Kidney capillary endothelial cell (primary cell): ENCODE measurements around the gene COL10A1.
"Not testable (repeated sequence)": the region's sequence is repeated elsewhere in the genome, so short reads cannot be mapped to it uniquely, and the experiment has no call there.

Experiments
- DNase-seq: peaks from one replicate; pipeline ENCODE4 v3.0.0-alpha.2; 2018; ENCODE audit warnings: low spot score

The COL10A1 gene

DNA sequence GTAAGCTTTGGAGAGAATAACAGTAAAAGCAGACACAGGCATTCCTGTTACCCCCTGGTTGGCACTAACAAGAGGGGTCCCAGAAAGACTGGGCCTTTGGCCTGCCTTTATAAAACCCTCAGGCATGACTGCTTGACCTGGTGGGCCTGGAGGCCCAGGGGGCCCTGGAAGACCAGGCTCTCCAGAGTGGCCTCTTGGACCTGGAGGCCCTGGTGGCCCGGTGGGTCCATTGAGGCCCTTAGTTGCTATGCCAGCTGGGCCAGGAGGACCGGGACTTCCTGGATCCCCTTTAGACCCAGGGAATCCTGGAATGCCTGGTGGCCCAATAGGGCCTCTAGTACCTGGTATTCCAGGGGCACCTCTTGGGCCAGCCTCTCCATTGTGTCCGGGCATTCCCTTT is 5.5 kb downstream of the COL10A1 start:
- DNase-seq, result no peak

- no peak for DNase-seq
These were observed 7.3 kb downstream of the COL10A1 start for GRCh38 chr6:116118608-116119007.

GRCh38 chr6:116115781-116116180 is 10.2 kb downstream of the COL10A1 start:
- DNase-seq, result no peak

DNA sequence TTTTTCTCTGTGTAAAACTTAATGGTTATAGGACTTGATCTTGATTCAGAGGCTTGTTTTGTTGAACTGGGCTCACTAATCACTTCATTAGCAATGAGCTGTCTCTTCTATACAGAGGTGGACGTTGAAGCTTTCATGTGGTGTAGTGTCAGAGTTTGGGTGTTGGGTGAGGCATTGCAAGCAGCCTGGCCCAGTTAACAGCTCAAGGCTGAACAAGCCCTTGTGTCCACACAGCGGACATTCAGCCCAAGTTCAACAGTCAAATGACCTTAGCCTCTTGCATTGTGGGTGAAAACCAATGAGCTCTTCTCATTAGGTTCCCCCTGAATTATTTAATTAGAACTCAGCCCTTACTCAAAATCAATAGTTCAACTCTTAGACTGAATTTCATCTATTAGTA is 12.5 kb downstream of the COL10A1 start:
- DNase-seq, result no peak

GRCh38 chr6:116111552-116112528 is 14.1 kb downstream of the COL10A1 start:
- DNase-seq, result peak; percentile 26

DNA sequence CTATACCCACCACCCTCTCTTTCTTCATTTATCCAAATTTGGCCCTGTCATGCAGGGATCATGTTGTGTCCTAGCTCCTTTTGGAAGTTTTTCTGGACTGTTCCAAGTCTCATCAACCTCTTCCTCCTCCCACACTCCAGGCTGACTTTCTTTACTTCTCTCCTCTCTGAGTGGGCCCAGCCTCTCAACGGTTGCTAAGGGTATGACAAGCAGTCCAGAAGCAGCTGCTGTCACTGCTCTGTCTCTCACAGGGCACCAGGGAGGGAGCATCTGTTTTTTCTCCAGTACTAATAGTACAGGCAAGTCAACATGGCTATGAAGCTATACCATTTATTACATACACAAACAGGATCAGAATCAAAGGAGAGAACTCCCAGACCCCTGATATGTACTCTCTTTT is 17.1 kb downstream of the COL10A1 start:
- no peak for DNase-seq

DNA sequence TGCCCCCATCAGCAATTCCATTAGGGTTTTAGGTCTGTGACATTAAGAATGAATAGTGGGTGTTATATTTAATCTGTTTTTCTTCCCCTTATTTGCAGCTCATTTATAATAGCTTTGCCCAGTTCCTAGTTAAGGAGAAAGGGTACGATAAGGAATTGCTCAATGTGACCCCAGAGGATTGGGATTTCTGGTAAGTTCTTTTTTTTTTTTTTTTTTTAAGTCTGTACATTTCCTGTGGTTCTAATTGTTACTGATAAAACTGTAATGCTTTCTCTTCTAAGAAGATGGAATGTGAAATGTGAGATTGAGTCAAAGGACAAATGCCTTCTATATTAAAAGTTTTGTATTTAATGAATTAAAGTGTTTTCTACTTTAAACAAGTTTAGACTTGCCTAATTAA is 19.8 kb downstream of the COL10A1 start:
- no peak for DNase-seq

DNA sequence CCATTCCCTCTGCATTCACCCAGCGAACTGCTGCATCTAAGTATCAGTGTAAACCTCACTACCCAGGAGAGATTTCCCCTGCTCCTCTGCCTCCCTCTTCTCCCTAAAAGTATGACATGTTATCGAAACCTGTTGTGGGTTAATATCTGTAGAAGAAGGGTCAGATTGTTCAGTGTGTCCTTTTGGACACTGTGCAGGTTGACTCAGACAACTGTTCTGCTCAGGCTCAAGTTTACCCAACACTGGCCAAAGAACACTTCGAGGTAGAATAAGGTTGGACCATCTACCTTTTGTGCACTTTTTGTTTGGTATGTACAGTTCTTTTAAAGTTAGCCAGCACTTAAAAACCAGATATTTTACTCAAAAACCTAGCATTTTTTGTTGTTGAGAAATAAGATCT is 20.7 kb downstream of the COL10A1 start:
- DNase-seq, result no peak

DNA sequence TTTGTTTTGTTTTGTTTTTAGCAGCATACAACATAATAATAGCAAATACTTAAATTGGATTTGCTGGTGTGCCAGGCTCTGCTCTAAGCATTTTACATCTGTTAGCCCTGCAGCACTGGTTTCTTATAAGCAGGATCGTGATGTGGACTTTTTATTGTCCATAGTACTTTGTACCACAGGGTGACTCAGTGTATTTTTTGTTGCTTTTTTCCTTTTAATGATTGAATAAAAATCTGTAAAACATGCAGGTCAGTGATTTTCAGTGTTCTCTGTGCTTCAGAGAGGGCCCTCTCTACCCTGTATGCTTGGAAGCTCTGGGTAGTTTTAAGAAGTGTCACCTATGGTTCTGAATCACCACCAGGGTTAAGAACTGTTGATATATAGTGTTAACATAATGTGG is 21.3 kb downstream of the COL10A1 start:
- DNase-seq, result no peak

DNA sequence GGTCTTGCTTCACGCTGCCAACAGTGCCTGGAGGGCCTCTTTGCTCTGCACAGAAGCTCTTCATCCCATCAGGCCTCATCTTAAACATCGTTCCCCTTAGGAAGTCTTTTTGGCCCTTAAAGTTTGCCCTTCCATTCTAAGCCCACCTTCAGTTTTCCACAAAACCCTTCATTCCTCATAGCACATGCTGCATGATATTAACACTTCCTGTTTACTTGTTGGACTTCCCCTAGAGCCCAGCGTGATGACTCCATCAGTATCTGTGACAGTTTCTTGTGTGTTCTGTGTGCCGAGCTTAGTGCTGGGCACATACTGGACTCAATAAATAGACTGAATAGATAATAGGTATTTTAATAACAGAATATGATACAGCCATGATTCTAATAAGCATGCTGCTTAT is 23.1 kb downstream of the COL10A1 start:
- no peak for DNase-seq

DNA sequence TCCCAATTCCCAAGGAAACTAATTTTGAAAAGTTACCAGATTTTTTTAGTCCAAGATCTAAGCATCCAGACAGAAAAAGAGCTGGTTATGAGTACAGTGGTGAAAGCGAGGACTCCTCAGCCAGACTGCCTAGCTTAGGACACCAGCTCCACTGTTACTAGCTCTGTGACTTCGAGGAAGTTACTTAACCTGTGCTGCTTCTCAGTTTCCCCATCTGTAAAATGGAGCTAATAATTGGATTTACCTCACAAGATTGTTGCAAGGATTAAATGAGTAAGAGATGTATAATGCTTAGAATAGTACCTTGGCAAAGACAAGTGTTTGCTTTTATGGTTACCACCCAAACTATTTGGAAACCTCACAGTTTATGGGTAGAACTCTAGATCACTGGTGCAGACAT is 24.1 kb downstream of the COL10A1 start:
- no peak for DNase-seq

- no peak for DNase-seq
These were observed 24.6 kb downstream of the COL10A1 start for GRCh38 chr6:116101302-116101718.

GRCh38 chr6:116100419-116101301 is 25.3 kb downstream of the COL10A1 start, which contains the start of gene NT5DC1:
Gene NT5DC1, plus strand, starts transcription at chr6:116100853. Its CDS starts 78 bp downstream, at chr6:116100931.
- DNase-seq, result peak; percentile 65

DNA sequence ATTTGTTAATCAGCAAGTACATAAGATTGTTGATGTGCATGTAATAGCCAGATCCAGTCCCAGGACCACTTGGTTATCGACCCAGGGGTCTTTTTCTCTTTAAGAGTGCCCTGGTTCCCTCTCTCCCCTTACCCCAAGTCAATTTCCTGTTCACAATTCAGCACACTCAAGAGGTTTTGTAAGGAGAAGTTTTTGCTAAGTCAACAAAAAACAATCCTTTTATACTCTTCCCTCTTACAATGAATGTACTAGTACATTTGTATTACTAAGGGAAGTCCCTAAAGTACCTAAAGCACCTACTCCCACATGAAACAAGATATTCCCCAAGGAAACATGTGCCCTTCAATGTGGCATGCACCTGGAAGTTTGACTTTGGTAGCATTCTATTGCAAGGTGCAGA is 26.9 kb downstream of the COL10A1 start:
- DNase-seq, result no peak

DNA sequence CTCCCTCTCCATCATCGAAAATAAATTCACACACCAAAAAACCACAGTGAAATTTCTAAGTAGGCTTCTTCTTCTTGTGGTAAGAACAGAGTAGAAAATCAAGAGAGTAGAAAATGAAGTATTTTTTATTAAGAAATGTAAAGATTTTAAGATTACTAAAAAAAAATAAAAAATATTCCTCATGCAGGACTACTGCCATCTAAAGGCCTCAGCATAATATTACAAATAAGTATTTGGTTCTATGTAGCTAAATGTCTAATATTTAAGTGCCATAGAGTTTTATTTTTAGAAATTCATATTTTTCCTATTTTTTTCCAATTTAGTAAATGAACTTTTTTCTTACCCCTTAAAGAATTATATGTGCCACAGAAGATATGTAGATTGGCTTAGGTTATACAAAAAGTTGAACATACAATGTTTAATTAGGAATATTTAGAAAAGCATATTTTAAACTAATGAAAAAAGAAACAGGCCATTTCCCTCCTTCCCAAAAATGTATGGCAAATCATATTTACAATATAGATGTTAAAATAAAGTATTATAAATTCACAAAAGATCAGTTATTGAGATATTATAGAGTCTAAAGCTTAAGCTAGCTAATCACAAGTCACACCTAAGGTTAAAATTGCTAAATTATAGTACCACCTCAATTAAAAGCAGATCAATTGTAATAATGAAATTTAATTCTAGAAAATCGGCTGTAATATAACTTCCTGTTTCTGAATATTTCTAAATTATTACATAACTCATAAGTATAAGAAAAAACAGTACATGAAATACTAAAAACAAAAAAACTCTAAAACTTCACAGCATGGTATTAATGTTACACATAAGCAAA is 28.7 kb downstream of the COL10A1 start:
- no peak for DNase-seq

- DNase-seq, result not testable (repeated sequence)
These were observed 29.7 kb downstream of the COL10A1 start for GRCh38 chr6:116096048-116096759.

DNA sequence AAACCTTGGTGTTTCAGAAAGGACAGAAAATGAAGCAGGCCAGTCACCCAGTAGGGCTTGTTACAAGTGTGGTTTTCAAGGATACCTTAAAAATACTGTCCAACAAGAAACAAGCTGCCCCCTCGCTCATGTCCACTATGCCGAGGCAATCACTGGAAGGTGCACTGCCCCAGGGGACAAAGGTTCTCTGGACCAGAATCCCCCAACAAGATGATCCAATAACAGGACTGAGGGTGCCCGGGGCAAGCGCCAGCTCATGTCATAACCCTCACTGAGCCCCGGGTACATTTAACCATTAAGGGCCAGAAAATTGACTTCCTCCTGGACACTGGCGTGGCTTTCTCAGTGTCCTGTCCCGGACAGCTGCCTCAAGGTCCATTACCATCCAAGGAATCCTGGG is 31.9 kb downstream of the COL10A1 start:
- no peak for DNase-seq

DNA sequence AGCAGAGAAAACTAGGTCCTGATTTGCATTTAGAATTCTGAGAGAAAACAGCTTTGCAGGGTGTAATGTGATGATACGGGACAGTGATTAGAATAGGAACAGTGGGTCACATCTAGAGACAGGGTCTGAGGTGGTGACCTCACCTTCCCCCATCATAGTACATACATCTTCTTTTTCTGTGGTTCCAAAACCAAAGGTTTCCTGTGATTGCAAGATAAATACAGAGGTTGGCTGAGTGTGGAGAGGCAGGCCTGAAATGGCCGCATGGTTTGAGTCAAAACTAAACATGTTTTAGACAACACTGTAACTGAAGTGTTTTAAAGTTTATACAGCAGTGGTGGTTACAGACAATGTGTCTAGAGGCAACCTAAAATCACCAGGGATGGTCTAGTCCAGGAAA is 35.7 kb downstream of the COL10A1 start:
- no peak for DNase-seq

DNA sequence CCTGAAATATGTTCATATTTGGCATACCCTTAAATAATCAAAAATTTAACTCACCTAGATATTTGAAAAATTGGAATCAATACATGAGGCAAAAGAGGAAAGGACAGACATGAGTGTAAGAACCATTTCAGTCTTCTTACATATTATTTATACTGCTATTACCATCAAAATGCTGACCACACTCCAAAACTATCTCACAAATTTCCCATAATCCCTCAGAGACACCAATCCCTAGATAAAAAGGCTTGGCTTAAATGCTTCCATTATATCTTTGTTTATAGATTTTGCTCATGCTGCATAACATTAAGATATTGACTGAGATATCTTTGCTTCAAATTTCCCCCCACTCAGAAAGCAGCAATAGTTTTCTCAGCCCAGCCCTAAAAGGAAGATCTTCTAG is 37.0 kb downstream of the COL10A1 start:
- no peak for DNase-seq

DNA sequence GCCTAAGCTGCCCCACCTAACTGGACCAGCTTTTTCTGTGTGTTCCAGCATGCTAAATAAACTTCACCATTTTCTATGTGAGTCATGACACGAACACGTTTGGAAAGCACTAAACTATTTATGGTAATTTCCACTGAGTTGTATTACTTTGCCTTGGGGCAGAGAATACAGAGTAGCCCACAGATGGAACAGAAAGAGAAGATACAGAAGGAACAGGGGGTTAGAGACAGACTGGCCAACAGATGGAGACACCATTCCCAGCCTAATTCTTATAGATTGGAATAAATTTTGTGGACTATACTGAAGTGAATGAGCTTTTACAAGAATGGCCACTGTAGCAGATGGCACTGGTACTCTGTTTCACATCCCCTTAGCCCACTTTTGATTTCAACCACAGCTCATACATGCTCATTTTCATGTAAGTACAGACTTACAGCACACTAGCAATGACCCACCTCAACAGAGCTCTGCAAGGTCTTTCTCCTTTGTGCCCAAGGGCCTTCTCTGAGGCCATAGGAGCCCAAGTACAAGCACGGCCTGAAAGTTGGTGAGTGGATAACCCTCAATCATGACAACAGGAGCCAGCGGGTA is 38.4 kb downstream of the COL10A1 start:
- DNase-seq, result no peak

DNA sequence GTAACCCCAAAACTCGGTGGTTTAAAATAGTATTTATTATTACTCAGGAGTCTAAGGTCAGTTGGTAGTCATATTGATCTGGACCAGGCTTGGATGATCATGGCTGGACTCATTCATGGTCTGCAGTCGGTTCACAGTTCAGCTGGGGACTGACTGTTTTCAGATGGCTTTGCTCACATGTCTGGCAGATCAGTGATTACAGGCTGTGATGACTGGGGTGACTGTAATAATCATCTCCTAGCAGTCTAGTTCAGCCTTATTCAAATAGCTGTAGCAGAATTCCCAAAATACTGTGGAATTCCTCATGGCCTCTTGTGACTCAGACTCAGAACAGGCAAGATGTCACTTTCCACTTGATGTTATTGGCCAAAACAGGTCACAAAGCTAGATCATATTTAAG is 41.6 kb downstream of the COL10A1 start:
- DNase-seq, result no peak
